Esophagus (tissue), 2 donors: Measurements from ENCODE around the gene DCLK1. TPM values are rescaled to one million over a fixed set of nuclear protein-coding genes. Genes with fewer than 3 reads are reported as not detected.
A peak's percentile ranks its signal among the peaks of the same experiment; 100 is the strongest.
"Not testable (repeated sequence)": the region's sequence is repeated elsewhere in the genome, so short reads cannot be mapped to it uniquely, and the experiment has no call there.

Experiments
- H3K27ac ChIP-seq, 2 donors: one replicate each; pipeline ENCODE4 v1.5.1; 2013; ENCODE audit warnings: low read depth in 2 of 2, mild to moderate bottlenecking in 2 of 2, inconsistent platforms in 1 of 2, low read length in 1 of 2, moderate library complexity in 1 of 2
- H3K27me3 ChIP-seq, 2 donors: one replicate each; pipeline ENCODE4 v1.6.1; 2013; ENCODE audit warnings: low read length in 2 of 2, control low read depth in 1 of 2, mild to moderate bottlenecking in 1 of 2; ENCODE audit not compliant: insufficient read depth in 2 of 2, control insufficient read depth in 1 of 2
- H3K36me3 ChIP-seq, 2 donors: one replicate each; pipeline ENCODE4 v1.6.1; 2013; ENCODE audit warnings: low read length in 1 of 2; ENCODE audit not compliant: control insufficient read depth in 2 of 2, insufficient read depth in 2 of 2
- H3K4me1 ChIP-seq, 2 donors: one replicate each; pipeline ENCODE4 v1.6.1; 2013; ENCODE audit warnings: low read length in 1 of 2; ENCODE audit not compliant: control insufficient read depth in 2 of 2, insufficient read depth in 2 of 2
- H3K4me3 ChIP-seq, 2 donors: one replicate each; pipeline ENCODE4 v1.5.1; 2013; ENCODE audit warnings: low read length in 2 of 2, mild to moderate bottlenecking in 2 of 2, low read depth in 1 of 2, moderate library complexity in 1 of 2
- H3K9me3 ChIP-seq, 2 donors: one replicate each; pipeline ENCODE4 v1.6.1; 2013; ENCODE audit warnings: mild to moderate bottlenecking in 2 of 2, low read depth in 1 of 2, low read length in 1 of 2, moderate library complexity in 1 of 2; ENCODE audit not compliant: control insufficient read depth in 2 of 2, insufficient read depth in 1 of 2
- WGBS, 2 donors: extraction: QIAGEN DNeasy Blood & Tissue Kit; methylation state at CpG; one replicate each; pipeline ENCODE4 v1.1.7; 2013; 5-methylcytosine and 5-hydroxymethylcytosine counted together
- polyA plus RNA-seq, 2 donors: library from polyadenylated mRNA; stranded (reverse); fragments of 200-250 nt; gene quantifications; one replicate each; pipeline ENCODE4 v1.2.3, GENCODE V29; 2013
- donor health status: healthy with polysubstance abuse.
- donor health status: Bipolar disorder and iron deficiency.

The DCLK1 gene
- polyA plus RNA-seq, 2 donors, result 0.47 to 0.75 TPM

- 93 to 98% methylated on average over 29 of the region's 29 CpGs for WGBS, 2 donors
- not testable (repeated sequence) for H3K27me3 ChIP-seq, H3K27ac ChIP-seq, H3K4me3 ChIP-seq, H3K4me1 ChIP-seq, H3K36me3 ChIP-seq, H3K9me3 ChIP-seq
Measured at GRCh38 chr13:35966951-35967350, 164.2 kb downstream of the DCLK1 start.

DNA sequence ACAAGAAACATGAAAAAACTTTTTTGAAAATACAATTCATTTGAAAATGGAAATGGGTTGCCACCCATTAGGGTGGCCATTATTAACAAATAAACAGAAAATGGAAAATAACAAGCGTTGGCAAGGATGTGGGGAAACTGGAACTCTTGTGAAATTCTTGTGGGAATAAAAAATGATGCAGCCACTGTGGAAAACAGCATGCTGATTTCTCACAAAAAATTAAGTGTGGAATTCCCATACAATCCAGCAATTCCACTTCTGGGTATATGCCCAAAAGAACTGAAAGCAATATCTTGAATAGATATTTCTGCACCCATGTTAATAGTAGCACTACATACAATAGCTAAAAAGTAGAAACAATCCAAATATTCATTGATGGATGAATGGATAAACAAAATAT lies 165.2 kb downstream of the DCLK1 start:
- no peaks in the 10 kb centered on the region for H3K27me3 ChIP-seq
- no peak overlapping the region for H3K4me3 ChIP-seq
- H3K27ac ChIP-seq, result peak overlapping the region in 1 of 2 donors; percentile 22
- 77 to 91% methylated on average over 1 of the region's 1 CpG for WGBS, 2 donors
- H3K36me3 ChIP-seq, result no peaks in the 10 kb centered on the region
- no peaks in the 10 kb centered on the region for H3K4me1 ChIP-seq
- H3K9me3 ChIP-seq, result no peaks in the 10 kb centered on the region

DNA sequence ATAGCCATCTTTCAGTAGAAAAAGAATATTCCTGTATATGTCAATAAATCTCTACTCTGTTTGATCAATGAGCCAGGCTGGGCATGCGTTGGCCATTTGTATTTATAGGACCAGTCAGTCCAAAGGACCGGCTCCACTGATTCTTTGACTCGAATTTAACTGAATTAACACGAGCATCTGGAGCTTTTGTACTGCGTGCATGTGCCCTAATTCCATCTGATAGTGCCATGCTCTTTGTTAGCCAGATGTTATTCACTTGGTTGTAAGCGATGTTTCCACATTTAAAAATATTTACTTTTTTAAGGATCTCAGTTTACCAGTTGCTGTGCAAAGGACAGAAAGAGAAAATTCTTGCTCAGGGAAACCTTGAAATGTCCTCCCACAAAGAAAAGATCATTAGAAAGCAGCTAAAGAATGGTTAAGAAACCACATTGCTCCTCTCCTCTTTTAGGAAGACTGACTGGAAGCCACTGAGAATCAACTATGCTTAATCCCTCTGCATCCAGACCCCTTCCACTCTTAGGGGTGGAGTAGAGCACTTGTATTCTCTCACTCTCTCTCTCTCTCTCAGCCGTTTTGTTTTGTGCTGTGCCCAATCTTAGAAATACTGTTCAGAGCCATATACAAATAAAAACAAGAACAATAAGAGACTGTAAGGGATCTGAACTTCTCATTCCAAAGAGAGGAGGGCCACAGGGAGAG lies 165.8 kb downstream of the DCLK1 start:
- no peaks in the 10 kb centered on the region for H3K36me3 ChIP-seq
- no peak overlapping the region for H3K4me3 ChIP-seq
- H3K27me3 ChIP-seq, result no peaks in the 10 kb centered on the region
- no peaks in the 10 kb centered on the region for H3K4me1 ChIP-seq
- no peaks in the 10 kb centered on the region for H3K9me3 ChIP-seq
- WGBS, 2 donors, result 71 to 77% methylated on average over 7 of the region's 7 CpGs
- peak overlapping the region in 1 of 2 donors; percentile 22 for H3K27ac ChIP-seq

GRCh38 chr13:35964863-35965180 lies 166.4 kb downstream of the DCLK1 start:
- 28 to 31% methylated on average over 4 of the region's 4 CpGs for WGBS, 2 donors

DNA sequence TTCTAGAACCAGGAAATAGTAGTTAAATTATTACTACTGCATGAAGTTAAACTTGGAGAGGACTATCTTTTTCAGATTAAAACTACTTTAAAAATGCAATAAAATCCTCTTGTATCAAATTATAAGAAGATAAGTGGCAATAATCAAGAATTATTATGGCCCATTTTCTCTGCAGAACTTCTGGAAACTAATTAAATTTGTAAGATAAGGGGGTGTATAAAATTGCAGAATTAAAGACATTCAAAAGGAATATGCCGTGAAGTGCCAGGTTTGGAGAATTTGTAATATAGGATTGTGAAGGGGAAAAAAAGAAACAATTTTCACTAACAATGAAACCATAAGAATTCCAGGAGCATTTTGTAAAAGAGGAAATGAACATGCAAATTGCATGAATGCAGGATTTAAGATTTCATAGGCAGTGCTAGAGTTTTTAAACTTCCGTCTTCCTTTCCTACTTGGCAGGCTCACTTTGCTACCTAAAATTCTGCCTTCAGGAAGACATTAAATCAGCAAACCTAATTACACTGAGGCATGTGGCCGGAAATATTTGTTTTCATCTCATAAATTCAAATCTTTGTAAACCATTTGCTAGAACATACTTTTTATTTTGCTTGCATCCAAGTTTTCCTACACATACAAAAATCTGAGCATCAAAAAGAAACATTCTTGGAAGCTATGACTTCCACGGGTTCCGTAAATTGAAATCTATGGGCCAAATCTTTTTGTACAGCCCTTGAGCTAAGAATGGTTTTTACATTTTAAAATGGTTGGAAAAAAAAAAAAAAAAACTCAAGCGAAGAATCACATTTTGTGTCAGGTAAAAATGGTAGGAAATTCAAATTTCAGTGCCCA lies 166.9 kb downstream of the DCLK1 start:
- H3K27ac ChIP-seq, result no peak overlapping the region

More at GRCh38 chr13:35964863-35965180, 166.4 kb downstream of the DCLK1 start:
- Histone ChIP-seq H3K4me3 (no peak overlapping the region), H3K27ac (no peak overlapping the region), H3K4me1 (no peaks in the 10 kb centered on the region), H3K27me3 (no peaks in the 10 kb centered on the region), H3K36me3 (no peaks in the 10 kb centered on the region), H3K9me3 (no peaks in the 10 kb centered on the region)

DNA sequence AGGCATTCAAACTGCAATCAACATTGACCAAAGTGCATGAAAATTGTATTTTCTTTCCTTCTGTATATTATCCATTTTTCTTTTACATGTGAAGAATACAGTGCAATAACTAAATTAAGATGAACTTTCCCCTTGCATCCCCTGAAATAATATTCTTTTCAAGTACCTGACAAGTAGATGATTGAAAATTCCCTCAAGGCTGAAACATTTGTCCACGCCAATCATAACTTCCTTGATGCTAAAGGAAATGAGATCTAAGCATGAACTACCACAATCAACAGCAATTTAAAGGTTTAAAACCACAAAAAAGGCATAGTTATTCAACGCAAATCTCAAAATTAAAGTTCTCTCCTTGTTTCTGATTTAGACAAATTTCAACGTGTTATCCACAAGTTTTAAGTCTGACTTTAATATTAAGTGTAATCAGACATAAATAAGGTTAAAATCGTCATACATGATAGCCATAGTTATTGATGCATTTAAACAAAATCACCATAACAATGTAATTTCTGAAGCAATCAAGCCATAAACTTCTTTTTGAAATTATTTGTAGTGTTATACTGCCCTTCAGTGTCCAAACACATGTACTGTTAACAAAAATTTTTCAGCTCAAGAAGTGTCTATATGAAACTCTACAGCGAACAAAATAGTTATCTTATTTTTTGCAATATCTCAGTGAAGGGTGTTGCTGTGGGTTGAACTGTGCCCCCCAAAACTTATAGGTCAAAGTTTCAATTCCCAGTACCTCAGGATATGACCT lies 169.5 kb downstream of the DCLK1 start:
- H3K4me1 ChIP-seq, result no peaks in the 10 kb centered on the region
- H3K4me3 ChIP-seq, result no peak overlapping the region
- H3K27me3 ChIP-seq, result no peaks in the 10 kb centered on the region
- 73 to 80% methylated on average over 5 of the region's 5 CpGs for WGBS, 2 donors
- no peaks in the 10 kb centered on the region for H3K9me3 ChIP-seq
- no peaks in the 10 kb centered on the region for H3K36me3 ChIP-seq
- no peak overlapping the region for H3K27ac ChIP-seq

More for the DNA sequence above, 166.9 kb downstream of the DCLK1 start:
- H3K4me3 ChIP-seq, result no peak overlapping the region
- no peaks in the 10 kb centered on the region for H3K9me3 ChIP-seq
- H3K4me1 ChIP-seq, result no peaks in the 10 kb centered on the region
- 77 to 78% methylated on average over 6 of the region's 6 CpGs for WGBS, 2 donors
- no peaks in the 10 kb centered on the region for H3K27me3 ChIP-seq
- H3K36me3 ChIP-seq, result no peaks in the 10 kb centered on the region

DNA sequence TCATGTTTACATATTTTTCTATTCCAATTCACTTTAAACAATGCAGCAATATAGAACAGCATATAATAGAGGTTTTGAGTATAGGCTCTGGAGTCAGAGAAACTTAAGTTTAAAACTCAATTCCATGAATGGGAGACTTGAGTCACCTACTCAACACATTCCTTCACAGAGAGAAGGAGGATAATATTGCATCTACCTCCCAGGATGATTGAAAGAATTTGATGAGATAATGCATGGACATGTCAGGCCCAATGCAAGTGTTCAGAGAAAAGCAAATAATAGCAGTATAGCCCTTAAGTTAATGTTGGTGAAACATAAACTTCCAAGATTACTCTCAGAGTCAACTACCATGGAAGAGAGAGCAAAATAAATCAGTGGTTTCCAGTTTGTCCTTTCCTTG lies 170.2 kb downstream of the DCLK1 start:
- Histone ChIP-seq H3K36me3 (no peaks in the 10 kb centered on the region), H3K27me3 (no peaks in the 10 kb centered on the region), H3K27ac (no peak overlapping the region), H3K9me3 (no peaks in the 10 kb centered on the region), H3K4me1 (no peaks in the 10 kb centered on the region), H3K4me3 (no peak overlapping the region)

DNA sequence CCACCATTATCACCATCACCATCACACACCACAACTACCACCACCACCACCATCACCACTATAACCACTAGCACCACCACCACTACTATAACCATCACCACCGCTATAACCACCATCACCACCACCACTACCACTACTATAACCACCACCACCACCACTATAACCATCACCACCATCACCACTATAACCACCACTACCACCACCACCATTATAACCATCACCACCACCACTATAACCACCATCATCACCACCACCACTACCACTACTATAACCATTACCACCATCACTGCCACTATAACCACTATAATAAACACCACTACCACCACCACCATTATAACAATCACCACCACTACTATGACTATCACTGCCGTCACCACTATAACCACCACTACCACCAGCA lies 173.2 kb downstream of the DCLK1 start:
- 93 to 100% methylated on average over 2 of the region's 2 CpGs for WGBS, 2 donors
- Histone ChIP-seq H3K9me3 (no peaks in the 10 kb centered on the region), H3K27me3 (no peaks in the 10 kb centered on the region), H3K36me3 (no peaks in the 10 kb centered on the region), H3K4me1 (no peaks in the 10 kb centered on the region), H3K27ac (no peak overlapping the region), H3K4me3 (no peak overlapping the region)

DNA sequence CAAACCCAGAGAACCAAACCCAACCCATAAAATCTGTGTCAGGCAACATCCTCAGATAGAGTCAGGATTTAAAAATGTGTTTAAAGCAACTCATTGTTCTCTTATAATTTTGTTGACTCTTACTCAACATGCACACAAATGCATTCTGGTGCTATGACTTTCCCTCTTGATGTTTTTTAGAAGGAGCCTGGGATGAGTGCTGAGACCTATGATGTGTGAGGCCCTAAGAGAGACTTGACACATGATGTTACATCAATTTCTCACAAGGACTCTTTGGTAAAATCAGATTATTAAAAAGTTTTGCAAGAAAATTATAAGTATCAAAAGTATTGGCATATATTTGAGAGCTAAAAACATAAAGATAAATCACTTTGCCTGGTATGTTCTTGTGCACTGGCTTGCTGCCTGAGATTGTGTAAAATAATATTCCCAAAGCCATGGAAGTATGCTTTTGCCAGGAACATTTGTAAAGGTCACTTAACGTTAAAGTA lies 173.9 kb downstream of the DCLK1 start:
- H3K4me3 ChIP-seq, result no peak overlapping the region
- H3K4me1 ChIP-seq, result no peaks in the 10 kb centered on the region
- no peaks in the 10 kb centered on the region for H3K9me3 ChIP-seq
- H3K27ac ChIP-seq, result no peak overlapping the region
- H3K36me3 ChIP-seq, result no peaks in the 10 kb centered on the region
- no peaks in the 10 kb centered on the region for H3K27me3 ChIP-seq
- 40 to 61% methylated on average over 1 of the region's 1 CpG for WGBS, 2 donors
